Measurements from ENCODE around the gene IL10RB.
"Not testable (repeated sequence)": the region's sequence is repeated elsewhere in the genome, so short reads cannot be mapped to it uniquely, and the experiment has no call there.

The IL10RB gene

GRCh38 chr21:33242846-33243245 is 23.3 kb upstream of the IL10RB start:
- not testable (repeated sequence) for DNase-seq

- DNase-seq, result no peak
Observed at GRCh38 chr21:33244082-33244778, 21.9 kb upstream of the IL10RB start.

- DNase-seq, result no peak
Observed at GRCh38 chr21:33244779-33245105, 21.4 kb upstream of the IL10RB start.

- no peak for DNase-seq
Observed at GRCh38 chr21:33245289-33245918, 20.8 kb upstream of the IL10RB start.

GRCh38 chr21:33246506-33246905 is 19.7 kb upstream of the IL10RB start:
- DNase-seq, result no peak

GRCh38 chr21:33246963-33247362 is 19.2 kb upstream of the IL10RB start:
- no peak for DNase-seq

GRCh38 chr21:33247599-33247998 is 18.6 kb upstream of the IL10RB start:
- no peak for DNase-seq

GRCh38 chr21:33249331-33250002 is 16.7 kb upstream of the IL10RB start:
- no peak for DNase-seq

GRCh38 chr21:33251119-33251518 is 15.0 kb upstream of the IL10RB start:
- no peak for DNase-seq

GRCh38 chr21:33253382-33253781 is 12.8 kb upstream of the IL10RB start:
- DNase-seq, result not testable (repeated sequence)

GRCh38 chr21:33254766-33255165 is 11.4 kb upstream of the IL10RB start:
- DNase-seq, result no peak

GRCh38 chr21:33255404-33255803 is 10.8 kb upstream of the IL10RB start:
- DNase-seq, result no peak

- no peak for DNase-seq
Observed at GRCh38 chr21:33256019-33256418, 10.1 kb upstream of the IL10RB start.

- DNase-seq, result no peak
Observed at GRCh38 chr21:33257094-33257803, 8.9 kb upstream of the IL10RB start.

- DNase-seq, result no peak
Observed at GRCh38 chr21:33258475-33258874, 7.7 kb upstream of the IL10RB start.

GRCh38 chr21:33259428-33259827 is 6.7 kb upstream of the IL10RB start:
- no peak for DNase-seq

- no peak for DNase-seq
Observed at GRCh38 chr21:33259995-33260394, 6.2 kb upstream of the IL10RB start.

GRCh38 chr21:33261635-33262034 is 4.5 kb upstream of the IL10RB start:
- DNase-seq, result no peak

- DNase-seq, result no peak
Observed at GRCh38 chr21:33262921-33263320, 3.2 kb upstream of the IL10RB start.

GRCh38 chr21:33264561-33264960 is 1.6 kb upstream of the IL10RB start:
- no peak for DNase-seq

- no peak for DNase-seq
Observed at GRCh38 chr21:33265664-33266049, 510 bp upstream of the IL10RB start.

- DNase-seq, result peak; percentile 16
Observed at GRCh38 chr21:33266789-33267135, 595 bp downstream of the IL10RB start.

- no peak for DNase-seq
Observed at GRCh38 chr21:33267250-33267649, 1.1 kb downstream of the IL10RB start.

- no peak for DNase-seq
Observed at GRCh38 chr21:33268393-33268736, 2.2 kb downstream of the IL10RB start.
